TTC549 (cell line): ENCODE data around the gene ACBD3.
A peak's percentile ranks its signal among the peaks of the same experiment; 100 is the strongest.
"Not testable (repeated sequence)": the region's sequence is repeated elsewhere in the genome, so short reads cannot be mapped to it uniquely, and the experiment has no call there.

Source experiments
- FAIRE-seq: peaks from 2 replicates; lab custom pipeline; 2012; peaks lifted over from hg19 to GRCh38; lab: Jason Lieb, UNC

The ACBD3 gene

DNA sequence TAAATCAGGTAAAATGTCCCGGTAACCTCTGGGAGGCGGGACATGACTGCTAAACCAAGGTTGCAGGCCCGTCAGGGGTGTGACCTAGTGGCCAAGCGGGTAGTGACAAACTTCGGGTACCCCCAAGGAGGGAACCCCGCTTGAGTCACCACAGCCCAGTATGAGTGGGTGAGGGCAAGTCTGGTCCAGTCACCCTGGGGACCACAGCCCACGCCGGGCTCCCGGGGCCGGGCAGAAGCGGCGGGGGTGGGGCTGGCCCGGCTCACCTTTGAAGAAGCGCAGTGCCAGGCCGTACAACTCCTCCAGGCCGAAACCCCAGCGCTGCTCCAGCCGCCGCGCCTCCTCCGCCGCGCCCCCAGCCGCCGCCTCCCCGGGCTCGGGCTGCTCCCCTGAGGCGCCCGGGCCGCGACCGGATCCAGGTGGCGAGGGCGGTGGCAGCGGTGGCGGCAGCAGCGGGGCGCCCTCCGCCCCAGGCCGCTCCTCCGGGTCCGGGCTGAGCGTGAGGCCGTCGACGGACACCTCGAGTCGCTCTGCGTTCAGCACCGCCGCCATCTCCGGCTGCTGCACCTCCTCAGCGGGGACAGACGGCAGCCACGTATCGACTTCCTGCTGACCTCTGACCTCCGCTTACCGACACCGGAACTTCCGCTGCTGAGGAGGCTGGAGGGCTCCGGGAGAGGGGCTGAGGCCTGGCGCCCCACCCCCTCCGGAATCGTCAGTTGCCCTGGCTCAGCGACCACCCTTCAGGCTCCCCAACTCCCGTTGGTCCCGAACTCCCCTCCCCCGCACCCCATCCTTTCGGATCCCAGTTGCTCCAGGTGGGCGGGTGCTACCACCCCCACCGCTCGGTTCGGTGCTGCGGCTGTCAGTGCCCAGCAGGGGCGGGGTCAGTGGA is at the start of gene ACBD3:
Gene ACBD3, minus strand, starts transcription at position 618 of the 895 bp plus-strand sequence. Its CDS starts 66 bp downstream, at position 552.
- FAIRE-seq = peak; percentile 41

DNA sequence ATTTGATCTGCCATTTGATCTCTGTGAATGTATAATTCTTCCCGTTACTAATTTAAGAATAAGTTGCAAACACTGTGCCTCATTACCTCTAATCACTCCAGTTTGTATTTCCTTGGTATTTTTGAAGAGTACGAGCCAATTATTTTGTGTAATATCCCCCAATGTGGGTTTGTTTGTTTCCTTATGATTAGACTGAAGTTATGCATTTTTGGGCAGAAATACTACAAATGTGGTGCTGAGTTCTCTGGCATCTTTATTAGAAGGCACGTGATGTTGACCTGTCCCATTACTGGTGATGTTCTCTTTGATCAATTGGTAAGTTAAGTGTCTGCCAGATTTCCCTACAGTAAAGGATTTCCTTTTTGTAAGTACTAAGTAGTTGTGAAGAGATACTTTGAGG is 47.3 kb upstream of the ACBD3 start:
- FAIRE-seq = no peak

DNA sequence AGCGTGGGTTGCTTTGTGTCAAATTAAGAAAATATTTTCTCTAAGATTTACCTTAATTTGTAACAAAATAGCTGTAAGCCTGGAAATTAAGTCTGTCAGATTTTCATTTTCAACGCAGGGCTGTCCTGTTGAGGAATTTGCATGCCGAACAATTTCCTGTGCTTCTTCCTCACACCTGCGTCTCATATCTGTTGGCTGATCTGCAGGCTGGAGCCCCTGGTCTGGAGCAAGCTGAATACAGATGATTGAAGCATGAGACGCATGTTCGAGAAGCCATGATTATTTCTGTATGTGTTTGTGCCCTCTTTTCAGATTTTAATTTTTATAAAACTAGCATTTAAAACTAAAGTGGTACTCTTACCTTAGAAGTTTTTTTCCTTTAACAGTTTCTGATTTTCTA is 46.8 kb upstream of the ACBD3 start:
- FAIRE-seq = no peak

DNA sequence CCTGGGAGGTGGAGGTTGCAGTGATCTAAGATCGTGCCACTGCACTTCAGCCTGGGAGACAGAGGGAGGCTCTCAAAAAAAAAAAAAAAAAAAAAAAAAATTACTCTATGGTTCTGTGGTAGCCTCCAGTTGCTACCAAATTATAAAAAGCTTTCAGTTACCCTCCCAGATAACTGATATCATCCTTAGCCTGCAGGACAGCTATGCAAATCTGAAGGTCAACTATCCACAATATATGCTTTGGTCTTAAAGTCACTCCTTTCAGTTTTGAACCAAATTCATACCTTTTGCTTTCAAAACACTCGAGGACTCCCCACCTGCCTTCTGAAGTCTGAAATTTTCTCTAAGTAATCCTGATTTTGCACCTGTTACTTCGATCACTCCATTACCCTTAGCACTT is 40.1 kb upstream of the ACBD3 start:
- FAIRE-seq = no peak

DNA sequence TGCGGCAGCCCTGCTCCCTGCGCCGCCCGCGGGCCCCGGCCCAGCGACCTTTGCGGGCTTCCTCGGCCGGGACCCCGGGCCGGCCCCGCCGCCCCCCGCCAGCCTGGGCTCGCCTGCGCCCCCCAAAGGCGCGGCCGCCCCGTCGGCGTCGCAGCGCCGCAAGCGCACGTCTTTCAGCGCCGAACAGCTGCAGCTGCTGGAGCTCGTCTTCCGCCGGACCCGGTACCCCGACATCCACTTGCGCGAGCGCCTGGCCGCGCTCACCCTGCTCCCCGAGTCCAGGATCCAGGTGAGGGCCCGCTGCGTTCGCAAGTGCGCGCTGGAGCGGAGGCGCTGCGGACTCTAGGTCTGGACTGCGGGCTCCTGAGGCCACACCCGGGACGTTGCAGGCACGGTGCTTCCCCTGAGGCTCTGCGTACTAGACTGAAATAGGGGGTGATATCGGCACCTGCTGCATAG is 37.3 kb upstream of the ACBD3 start:
- no peak for FAIRE-seq

DNA sequence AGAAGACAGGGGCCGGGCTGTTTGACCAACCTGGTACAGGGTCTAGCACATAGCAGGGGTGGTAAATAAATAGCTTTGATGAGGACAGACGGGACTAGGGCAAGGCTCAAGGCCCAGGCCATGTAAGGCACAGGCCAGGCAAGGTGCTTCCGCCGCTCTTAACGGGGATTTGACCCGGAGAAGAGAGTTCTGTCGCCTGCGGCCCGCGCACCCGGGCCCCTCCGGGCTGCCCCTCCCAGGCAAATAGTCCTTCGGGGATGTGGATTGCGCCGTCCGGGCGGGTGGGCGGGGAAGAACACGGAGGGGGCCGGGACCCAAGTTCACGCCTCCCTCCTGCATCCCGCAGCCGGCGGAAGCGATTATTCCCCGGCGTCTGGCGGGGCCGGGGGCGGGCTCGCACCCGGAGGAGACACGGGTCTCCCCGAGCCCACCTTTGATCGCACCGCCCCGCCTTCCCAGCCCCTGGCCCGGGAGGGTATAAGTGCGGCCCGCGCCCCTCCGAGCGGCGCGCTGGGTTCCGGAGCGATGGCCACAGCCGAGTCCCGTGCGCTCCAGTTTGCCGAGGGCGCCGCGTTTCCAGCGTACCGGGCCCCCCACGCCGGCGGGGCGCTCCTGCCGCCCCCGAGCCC is 36.7 kb upstream of the ACBD3 start, which contains the start of gene MIXL1:
Gene MIXL1, plus strand, starts transcription at position 508 of the 629 bp plus-strand sequence. Its CDS starts 18 bp downstream, at position 526.
- no peak for FAIRE-seq

DNA sequence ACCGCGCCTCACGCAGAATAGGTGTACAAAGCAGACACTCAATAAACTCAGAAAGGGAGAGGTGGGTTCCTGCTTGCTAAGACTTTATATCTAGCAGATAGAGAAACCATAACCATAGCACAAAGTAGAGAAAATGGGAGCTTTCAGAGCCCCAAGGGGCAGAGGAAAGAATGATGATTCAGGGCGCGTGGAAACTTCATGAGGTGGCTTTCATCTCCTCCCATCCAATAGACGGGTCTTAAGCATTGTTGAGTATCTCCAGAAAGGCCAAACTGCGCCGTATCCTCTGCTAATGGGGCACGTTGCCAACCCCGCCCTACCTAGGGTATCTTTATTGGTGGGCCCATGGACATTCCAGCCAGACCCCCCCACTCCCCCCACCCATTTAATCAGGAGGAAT is 36.1 kb upstream of the ACBD3 start:
- FAIRE-seq = no peak

DNA sequence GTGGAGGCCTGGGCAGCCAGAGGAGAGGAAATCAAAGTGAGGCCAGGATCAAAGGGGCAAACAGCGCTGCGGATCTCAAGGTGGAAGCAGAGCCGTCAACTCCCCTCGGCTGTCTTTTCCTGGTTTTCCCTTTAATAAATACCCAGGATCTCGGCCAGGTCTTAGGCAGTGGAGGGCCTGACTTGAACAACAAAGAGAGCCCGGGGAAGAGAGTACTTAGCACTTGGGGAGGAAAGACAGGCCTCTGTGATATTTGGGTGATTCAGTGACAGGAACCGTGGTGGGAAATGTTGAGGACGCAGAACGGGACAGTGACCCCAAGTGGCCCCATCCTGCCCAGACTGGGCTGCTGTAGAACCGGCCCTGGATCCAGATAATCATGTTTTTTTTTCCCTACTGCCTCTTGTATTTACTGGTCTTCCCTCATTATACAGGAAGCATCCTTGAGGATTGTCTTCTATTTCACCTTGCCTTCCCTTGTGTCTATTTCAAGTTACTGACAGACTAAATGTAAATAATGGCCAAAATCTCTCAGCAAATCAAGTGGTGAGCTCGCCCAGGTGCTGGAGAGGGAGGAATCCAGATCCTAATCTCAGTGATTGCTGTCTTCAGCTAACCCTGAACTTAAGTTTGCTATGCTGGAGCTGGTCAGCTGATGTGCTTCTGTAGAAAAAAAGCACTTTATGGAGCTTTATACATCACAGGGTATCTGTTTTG is 34.1 kb upstream of the ACBD3 start:
- no peak for FAIRE-seq

DNA sequence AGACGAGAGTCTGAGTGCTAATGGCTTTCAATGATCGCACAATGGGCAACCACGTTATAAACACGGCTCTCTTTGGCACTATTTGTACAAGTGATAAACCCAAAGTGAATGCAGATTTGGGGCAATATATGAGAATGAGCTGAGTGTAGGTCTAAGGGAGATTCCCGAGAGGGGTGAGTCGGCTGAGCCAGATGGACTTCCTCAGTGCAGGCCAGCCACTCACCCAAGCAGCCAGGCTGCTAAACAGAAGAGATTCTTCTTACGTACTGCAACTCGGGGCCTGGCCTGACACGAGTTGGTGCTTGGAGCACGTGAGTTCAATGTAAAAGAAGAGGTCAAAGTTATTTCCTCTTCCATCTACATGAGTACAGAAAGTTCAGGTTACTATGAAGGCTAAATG is 30.7 kb upstream of the ACBD3 start:
- no peak for FAIRE-seq

DNA sequence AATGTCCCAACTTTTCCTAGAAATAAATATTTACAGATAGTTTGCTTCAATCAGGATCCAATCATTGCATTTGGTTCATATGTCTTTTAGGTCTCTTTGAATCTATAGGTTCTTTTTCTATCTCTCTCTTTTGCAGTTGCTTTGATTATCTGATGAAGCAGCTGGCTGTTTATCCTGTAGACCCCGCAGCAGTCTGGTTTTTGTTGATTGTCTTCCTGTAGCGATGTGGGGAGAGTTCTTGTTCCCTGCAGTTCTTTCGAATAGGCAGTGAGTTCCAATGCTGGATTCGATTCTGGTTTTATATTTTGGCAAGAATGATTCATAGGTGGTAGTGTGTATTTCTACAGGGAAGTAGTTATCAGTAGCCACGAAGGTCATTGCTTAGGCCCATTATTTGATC is 29.5 kb upstream of the ACBD3 start:
- no peak for FAIRE-seq

DNA sequence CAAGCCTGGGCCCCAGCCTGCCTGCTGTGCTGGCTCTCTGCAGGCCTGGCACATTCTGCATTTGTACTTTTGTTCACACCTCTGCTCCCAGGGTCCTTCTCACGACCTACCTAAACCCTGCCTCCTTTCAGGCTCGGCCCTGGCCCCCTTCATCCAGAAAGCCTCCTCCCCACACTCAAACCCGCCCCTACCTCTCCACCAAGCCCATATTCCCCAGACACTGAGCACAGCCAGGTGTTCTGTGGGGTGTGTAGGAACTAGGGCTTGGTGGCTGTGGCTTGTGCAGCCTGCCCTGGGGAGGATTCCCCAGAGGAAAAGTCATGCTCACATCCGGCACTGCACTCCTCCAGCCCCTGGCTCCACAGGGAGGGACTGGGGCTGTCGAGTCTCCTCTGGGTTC is 28.7 kb upstream of the ACBD3 start:
- no peak for FAIRE-seq

DNA sequence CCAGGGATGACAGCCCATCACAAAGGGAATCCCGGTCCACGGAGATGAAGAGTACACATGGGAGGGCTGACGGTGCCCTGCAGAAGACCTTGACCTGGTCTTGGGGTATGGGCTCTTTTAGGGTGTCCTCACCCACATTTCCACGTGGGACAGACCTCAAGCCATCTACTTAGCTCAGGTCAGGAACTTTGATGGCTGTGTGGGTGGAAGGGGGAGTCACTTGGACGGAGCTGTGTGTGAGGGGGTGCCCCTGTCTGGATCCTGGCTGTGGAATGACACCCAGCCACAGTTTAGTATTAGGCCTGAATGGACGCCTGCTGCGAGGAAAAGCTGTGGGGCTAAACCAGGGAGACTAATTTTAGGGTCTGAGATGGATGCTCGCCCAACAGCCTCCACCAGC is 26.0 kb upstream of the ACBD3 start:
- no peak for FAIRE-seq

DNA sequence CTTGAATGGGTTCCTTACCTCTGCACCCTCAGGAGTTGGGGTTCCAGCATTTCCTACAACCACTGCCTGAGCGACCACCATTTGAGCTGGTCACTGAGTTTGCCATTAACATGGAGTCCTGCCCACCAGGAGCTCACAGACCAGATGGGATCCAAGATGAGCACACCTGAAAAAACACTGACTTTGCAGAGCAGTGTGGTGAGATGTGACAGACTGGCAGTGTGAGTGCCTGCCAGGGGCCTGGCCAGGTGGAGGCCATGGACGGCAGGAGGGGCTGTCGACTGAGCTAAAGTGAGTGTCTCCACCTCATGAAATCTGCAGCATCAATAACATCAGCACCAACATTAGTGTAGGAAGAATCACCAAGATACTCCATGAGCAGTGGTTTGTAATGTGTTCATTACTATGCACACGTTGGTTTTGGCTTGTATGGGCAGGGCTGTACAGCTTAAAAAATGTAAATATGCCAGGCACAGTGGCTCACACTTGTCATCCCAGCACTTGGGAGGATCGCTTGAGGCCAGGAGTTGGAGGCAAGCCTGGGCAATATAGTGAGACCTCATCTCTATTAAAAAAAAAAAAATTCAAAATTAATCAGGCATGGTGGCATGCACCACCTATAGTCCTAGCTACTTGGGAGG is 24.8 kb upstream of the ACBD3 start:
- no peak for FAIRE-seq

DNA sequence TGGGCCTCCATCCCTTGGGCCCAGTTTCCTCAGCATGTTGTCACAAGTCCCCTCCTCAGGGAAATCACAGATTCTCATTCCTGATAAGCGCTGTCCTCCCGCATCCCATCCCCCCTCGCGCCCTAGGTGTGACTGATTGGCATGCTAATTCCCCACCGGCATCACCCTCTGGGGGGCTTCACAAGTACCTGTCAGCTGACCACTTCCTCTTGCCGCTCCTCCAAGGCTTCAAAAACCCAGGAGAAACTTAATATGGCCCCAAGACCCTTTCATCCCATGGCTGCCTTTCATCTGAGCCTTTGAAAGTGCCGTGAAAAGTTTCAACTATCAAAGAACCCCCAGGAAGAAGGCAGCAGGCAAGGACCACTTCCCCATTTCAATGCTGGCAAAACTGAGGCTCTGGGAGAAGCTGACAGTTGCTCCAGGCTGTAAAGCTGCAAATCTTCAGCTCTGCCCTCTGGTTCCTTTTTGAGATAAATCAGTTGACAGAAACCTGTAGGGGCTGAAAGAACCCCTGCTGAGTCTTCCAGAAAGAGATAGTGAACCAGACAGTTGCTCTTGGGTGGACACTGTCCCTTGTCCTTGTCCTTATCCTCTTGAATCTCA is 24.1 kb upstream of the ACBD3 start:
- no peak for FAIRE-seq

DNA sequence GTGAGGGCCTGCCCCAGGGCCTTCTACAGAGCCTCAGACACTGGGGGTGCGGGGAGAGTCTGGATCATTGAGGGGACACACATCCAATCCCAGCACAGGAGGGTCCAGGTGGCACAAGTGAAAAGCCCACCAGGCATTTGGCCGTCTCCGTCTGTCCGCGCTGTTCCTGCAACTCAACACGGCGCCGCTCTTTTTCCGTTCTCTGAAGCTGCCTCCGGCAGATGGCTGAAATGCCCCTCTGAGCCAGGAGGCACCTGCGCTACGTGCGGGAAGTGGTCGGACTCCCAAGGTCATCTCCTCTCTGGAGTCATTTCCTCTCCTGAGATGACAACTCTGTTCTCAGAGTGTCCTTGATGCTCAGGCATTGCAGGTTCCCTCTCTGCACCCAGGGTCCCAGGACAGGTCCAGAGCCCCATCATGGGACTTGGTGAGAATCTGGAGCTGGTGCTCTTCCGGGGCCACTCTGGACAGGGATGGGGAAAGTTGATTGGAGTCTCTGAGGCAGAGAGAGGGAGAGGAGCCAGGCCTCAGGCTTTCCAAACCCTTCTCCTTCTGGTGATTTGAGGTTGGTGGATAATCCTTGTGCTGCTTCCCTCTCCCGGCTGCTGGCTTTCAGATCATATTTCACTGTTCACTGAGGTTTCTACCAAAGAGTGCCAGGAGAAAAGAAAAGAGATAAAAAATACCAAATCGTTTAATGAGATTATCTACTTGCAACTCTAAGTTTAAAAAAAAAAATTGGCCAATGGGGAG is 22.9 kb upstream of the ACBD3 start:
- peak; percentile 26 for FAIRE-seq

DNA sequence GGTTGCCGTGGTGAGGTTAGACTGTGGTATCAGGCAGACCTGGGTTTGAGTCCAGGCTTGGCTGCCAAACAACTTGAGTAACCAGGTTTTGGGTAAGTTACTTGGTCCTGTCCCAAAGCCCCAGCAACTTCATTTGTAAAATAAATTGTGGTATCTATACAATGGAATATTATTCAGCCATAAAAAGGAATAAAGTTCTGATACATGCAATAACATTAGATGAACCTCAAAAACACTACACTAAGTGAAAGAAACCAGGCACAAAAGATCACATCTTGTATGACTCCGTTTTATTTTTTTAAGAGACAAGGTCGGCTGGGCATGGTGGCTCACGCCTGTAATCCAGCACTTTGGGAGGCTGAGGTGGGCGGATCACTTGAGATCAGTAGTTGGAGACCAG is 20.5 kb upstream of the ACBD3 start:
- no peak for FAIRE-seq

DNA sequence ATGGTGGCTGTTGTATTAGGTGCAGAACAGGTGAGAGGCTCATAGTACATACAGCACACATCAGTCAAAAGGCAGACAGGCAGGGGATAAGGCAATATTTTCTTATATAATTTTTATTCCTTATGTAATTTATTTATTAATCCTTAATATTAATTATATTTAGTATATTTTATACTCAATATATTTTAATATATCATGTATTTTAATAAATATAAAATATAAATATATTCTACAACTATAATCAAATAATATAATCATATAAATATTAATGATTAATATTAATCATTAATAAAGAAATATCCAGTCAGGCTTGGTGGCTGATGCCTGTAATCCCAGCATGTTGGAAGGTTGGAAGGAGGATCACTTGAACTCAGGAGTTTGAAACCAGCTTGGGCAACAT is 17.7 kb upstream of the ACBD3 start:
- peak; percentile 93 for FAIRE-seq

DNA sequence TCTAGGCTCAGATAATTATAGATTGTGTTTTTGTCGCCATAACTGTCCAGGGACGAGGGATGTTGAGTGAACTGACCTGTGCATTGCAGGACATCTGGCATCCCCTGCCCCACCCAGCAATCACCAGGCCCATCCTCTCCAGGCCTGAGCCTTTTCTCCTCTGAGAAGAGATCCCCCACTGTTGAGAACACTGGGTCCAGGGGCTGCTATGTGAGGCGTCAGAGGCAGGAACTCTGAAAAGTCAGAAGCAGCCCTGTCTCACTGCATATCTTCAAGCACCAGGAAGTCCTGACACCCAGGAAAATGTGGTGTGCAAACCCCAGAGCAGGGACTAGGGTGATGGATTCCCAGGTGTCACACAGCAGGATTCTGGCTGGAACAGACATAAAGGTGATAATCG is 17.1 kb upstream of the ACBD3 start:
- FAIRE-seq = no peak

DNA sequence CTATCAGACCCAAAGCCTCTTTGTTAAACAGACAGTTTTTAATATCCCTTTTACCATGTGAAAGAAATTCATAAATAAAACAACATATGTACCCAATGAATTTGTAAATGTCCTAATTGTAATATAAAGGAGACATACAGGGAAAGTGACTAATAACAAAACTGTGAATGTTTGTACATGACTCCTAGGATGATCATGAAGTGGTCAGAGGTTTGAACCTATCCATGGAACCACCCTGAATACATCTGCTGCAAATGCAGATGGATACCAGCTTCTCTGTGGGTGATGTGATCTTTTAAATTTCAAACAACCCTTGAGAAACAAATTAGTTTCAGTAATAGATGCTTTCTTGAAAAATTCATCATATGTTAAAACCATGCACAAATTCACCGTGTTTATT is 16.7 kb upstream of the ACBD3 start:
- FAIRE-seq = no peak

DNA sequence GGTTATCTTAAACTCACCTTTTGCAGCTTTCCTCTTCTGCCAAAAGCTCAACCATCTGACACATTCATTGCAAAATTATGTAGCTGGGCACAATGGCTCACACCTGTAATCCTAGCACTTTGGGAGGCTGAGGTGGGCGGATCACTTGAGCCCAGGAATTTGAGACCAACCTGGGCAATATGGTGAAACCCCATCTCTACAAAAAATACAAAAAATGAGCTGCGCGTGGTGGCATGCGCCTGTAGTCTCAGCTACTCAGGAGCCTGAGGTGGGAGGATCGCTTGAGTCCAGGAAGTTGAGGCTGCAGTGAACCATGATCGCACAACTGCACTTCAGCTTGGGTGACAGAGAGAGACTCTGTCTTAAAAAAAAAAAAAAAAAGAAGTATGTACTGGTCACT is 16.1 kb upstream of the ACBD3 start:
- FAIRE-seq = not testable (repeated sequence)

DNA sequence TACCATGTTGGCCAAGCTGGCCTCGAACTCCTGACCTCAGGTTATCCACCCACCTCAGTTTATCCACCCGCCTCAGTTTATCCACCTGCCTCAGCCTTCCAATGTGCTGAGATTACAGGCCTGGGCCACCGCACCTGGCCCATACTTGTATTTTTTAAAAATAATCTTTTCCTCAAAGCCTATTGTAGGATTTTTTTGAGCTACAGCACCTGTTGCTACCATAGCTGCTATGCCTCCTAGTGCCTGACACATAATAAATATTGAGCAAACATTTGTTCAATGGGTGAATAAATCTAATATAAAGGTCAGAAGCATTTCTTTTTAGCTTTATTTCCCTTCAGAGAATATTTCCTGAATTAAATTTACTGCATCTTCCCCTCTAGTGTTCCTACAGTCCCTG is 15.7 kb upstream of the ACBD3 start:
- no peak for FAIRE-seq
